IMR-90 (cell line): ENCODE measurements around the gene SPACA5.

Experiments
- CEBPB ChIP-seq: IDR thresholded peaks from 2 replicates; pipeline ENCODE4 v1.6.1; 2012; ENCODE audit warnings: low read depth, low read length, improper control_type of control experiment
- MAFK ChIP-seq: IDR thresholded peaks from 2 replicates; pipeline ENCODE4 v1.6.1; 2012; ENCODE audit warnings: low read depth, low read length, improper control_type of control experiment
- POLR2A ChIP-seq: IDR thresholded peaks from 2 replicates; pipeline ENCODE4 v1.6.1; 2012; ENCODE audit warnings: mild to moderate bottlenecking, low read depth, low read length
- RFX5 ChIP-seq: IDR thresholded peaks from 2 replicates; pipeline ENCODE4 v1.8.0; 2012; ENCODE audit warnings: low read depth, mild to moderate bottlenecking, low read length, moderate library complexity
- TF ChIP-seq, protein P1 (sequence below): fragments of 150-350 bp; IDR thresholded peaks from 2 replicates; pipeline ENCODE4 v1.6.1; 2017; ENCODE audit warnings: mild to moderate bottlenecking, antibody characterized with exemption, low read length, low read depth
- TF ChIP-seq, protein P2 (sequence below): conservative IDR thresholded peaks from 2 replicates; pipeline ENCODE4 v1.5.1; 2012; ENCODE audit warnings: mild to moderate bottlenecking, low read depth, low read length, improper control_type of control experiment

DNA sequence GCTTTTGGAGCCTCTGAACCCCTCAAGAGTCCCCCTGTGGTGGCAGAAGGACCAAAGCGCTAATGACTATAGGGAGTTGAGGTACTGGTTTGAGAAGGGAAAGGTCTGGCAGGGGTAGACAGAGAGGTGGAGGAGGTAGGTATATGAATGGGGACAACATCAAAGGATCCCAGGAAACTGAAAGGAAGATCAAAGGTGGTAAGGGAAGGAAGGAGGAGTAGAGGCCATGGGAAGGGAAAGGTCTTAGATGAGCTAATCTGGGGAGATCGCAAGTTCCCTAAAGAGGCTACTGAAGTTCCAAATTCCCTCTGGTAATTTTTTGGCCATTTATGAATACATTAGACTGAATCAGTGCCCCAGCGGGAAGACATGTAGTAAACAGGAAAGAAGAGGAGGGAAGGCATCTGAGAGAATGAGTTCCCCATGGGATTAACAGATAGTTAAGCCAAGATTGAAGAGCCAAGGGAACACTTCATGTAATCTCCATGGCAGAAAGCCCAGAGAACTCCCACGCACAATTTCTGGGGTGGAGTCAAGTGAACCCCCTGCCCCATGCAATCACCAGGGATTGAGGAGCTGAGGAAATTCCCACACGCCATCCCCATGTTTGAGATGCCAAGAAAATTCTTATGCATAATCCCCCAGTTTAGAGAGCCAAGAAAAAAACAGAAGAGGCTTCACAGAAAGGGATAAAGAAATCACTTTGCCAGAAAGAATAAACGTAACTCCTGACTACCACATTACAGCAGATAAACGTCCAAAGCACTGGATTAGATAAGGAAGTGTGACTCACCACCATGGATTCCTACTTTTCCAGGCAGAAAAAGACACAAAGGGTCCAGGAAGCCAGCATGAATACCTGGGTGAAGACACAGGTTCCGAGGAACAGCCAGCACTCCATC, 38.9 kb downstream of the SPACA5 start:
- TF ChIP-seq, protein P1, sequence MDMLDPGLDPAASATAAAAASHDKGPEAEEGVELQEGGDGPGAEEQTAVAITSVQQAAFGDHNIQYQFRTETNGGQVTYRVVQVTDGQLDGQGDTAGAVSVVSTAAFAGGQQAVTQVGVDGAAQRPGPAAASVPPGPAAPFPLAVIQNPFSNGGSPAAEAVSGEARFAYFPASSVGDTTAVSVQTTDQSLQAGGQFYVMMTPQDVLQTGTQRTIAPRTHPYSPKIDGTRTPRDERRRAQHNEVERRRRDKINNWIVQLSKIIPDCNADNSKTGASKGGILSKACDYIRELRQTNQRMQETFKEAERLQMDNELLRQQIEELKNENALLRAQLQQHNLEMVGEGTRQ: no peak
- no peak for TF ChIP-seq CEBPB
- TF ChIP-seq, protein P2, sequence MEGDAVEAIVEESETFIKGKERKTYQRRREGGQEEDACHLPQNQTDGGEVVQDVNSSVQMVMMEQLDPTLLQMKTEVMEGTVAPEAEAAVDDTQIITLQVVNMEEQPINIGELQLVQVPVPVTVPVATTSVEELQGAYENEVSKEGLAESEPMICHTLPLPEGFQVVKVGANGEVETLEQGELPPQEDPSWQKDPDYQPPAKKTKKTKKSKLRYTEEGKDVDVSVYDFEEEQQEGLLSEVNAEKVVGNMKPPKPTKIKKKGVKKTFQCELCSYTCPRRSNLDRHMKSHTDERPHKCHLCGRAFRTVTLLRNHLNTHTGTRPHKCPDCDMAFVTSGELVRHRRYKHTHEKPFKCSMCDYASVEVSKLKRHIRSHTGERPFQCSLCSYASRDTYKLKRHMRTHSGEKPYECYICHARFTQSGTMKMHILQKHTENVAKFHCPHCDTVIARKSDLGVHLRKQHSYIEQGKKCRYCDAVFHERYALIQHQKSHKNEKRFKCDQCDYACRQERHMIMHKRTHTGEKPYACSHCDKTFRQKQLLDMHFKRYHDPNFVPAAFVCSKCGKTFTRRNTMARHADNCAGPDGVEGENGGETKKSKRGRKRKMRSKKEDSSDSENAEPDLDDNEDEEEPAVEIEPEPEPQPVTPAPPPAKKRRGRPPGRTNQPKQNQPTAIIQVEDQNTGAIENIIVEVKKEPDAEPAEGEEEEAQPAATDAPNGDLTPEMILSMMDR: no peak
- TF ChIP-seq POLR2A: no peak
- TF ChIP-seq RFX5: no peak
- TF ChIP-seq MAFK: no peak
